Type B pancreatic cell (in vitro differentiated cells): ENCODE measurements around the gene GPBP1L1. TPM values are rescaled to one million over a fixed set of nuclear protein-coding genes. Genes with fewer than 3 reads are reported as not detected.
A peak's percentile ranks its signal among the peaks of the same experiment; 100 is the strongest.
"Not testable (repeated sequence)": the region's sequence is repeated elsewhere in the genome, so short reads cannot be mapped to it uniquely, and the experiment has no call there.

Source experiments
- DNase-seq: peaks from one replicate; pipeline ENCODE4 v3.0.0; 2021; ENCODE audit warnings: mixed read lengths; ENCODE audit not compliant: unreplicated experiment; ENCODE audit errors: extremely low spot score
- H3K27ac Mint-ChIP-seq: 2 replicates; pipeline ENCODE4 v1.8.0; 2021; ENCODE audit warnings: mild to moderate bottlenecking, mixed read lengths
- H3K27me3 Mint-ChIP-seq: 2 replicates; pipeline ENCODE4 v1.8.0; 2021; ENCODE audit warnings: mixed read lengths
- H3K36me3 Mint-ChIP-seq: 2 replicates; pipeline ENCODE4 v1.8.0; 2021; ENCODE audit warnings: mixed read lengths
- H3K4me1 Mint-ChIP-seq: one replicate; pipeline ENCODE4 v1.8.0; 2021; ENCODE audit warnings: mixed read lengths; ENCODE audit not compliant: unreplicated experiment
- H3K4me3 Mint-ChIP-seq: 2 replicates; pipeline ENCODE4 v1.8.0; 2021; ENCODE audit warnings: mild to moderate bottlenecking, mixed read lengths
- H3K9me3 Mint-ChIP-seq: 2 replicates; pipeline ENCODE4 v1.8.0; 2021; ENCODE audit warnings: mixed read lengths
- long read RNA-seq: library from polyadenylated mRNA; unstranded; transcript quantifications from one replicate; pipeline ENCODE4 v2.0.0, GENCODE V29; 2020
- total RNA-seq: library from RNA; stranded (reverse); gene quantifications from 2 replicates; pipeline ENCODE4 v1.2.1, GENCODE V29; 2021; ENCODE audit warnings: low replicate concordance
- TF ChIP-seq, protein P1 (sequence below): fragments of 200-600 bp; sonication (generic); conservative IDR thresholded peaks from 2 replicates; pipeline ENCODE4 v1.5.0; 2021; ENCODE audit warnings: antibody characterized with exemption, mild to moderate bottlenecking

Gene GPBP1L1
- total RNA-seq = 90.0 and 99.9 TPM in 2 replicates
- long read RNA-seq, partial matches to known transcripts = 12 of 30 reads
- long read RNA-seq, other reads (novel, unspliced or antisense) = 10 of 30 reads

GRCh38 chr1:45686288-45687013, at the start of gene GPBP1L1:
Gene GPBP1L1, minus strand, starts transcription at chr1:45686533. Its CDS starts 27,446 bp downstream, at chr1:45659087.
- Mint-ChIP-seq H3K4me1 (peaks cover 17% of the 10 kb centered on the region), H3K36me3 (peaks cover 5% of the 10 kb centered on the region), H3K27me3 (no peaks in the 10 kb centered on the region), H3K4me3 (peak within 1 kb of the TSS; percentile 100), H3K9me3 (no peaks in the 10 kb centered on the region), H3K27ac (peak within 1 kb of the TSS; percentile 100)
- peak; percentile 97 for DNase-seq
- TF ChIP-seq, protein P1, sequence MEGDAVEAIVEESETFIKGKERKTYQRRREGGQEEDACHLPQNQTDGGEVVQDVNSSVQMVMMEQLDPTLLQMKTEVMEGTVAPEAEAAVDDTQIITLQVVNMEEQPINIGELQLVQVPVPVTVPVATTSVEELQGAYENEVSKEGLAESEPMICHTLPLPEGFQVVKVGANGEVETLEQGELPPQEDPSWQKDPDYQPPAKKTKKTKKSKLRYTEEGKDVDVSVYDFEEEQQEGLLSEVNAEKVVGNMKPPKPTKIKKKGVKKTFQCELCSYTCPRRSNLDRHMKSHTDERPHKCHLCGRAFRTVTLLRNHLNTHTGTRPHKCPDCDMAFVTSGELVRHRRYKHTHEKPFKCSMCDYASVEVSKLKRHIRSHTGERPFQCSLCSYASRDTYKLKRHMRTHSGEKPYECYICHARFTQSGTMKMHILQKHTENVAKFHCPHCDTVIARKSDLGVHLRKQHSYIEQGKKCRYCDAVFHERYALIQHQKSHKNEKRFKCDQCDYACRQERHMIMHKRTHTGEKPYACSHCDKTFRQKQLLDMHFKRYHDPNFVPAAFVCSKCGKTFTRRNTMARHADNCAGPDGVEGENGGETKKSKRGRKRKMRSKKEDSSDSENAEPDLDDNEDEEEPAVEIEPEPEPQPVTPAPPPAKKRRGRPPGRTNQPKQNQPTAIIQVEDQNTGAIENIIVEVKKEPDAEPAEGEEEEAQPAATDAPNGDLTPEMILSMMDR = no peak

- Mint-ChIP-seq H3K9me3 (no peaks in the 10 kb centered on the region), H3K27me3 (no peaks in the 10 kb centered on the region), H3K4me1 (peaks cover 5% of the 10 kb centered on the region), H3K27ac (peak overlapping the region; percentile 50), H3K36me3 (no peaks in the 10 kb centered on the region), H3K4me3 (no peak overlapping the region)
- no peak for DNase-seq
- TF ChIP-seq, protein P1 = no peak
Observed at GRCh38 chr1:45730780-45731319, 44.5 kb upstream of the GPBP1L1 start.

GRCh38 chr1:45730075-45730779, 43.9 kb upstream of the GPBP1L1 start:
- peak overlapping the region; percentile 50 for H3K27ac Mint-ChIP-seq
- TF ChIP-seq, protein P1 = no peak
- no peak for DNase-seq

GRCh38 chr1:45726007-45726406, 39.7 kb upstream of the GPBP1L1 start:
- H3K27me3 Mint-ChIP-seq, H3K36me3 Mint-ChIP-seq, H3K9me3 Mint-ChIP-seq, H3K27ac Mint-ChIP-seq, H3K4me1 Mint-ChIP-seq, H3K4me3 Mint-ChIP-seq, DNase-seq: not testable (repeated sequence)

More at GRCh38 chr1:45730075-45730779, 43.9 kb upstream of the GPBP1L1 start:
- no peaks in the 10 kb centered on the region for H3K36me3 Mint-ChIP-seq
- peaks cover 5% of the 10 kb centered on the region for H3K4me1 Mint-ChIP-seq
- no peak overlapping the region for H3K4me3 Mint-ChIP-seq
- no peaks in the 10 kb centered on the region for H3K9me3 Mint-ChIP-seq
- no peaks in the 10 kb centered on the region for H3K27me3 Mint-ChIP-seq

- DNase-seq = no peak
- no peak overlapping the region for H3K27ac Mint-ChIP-seq
Observed at GRCh38 chr1:45723248-45723930, 37.1 kb upstream of the GPBP1L1 start.

More at GRCh38 chr1:45723248-45723930, 37.1 kb upstream of the GPBP1L1 start:
- TF ChIP-seq, protein P1 = no peak
- Mint-ChIP-seq H3K4me1 (no peaks in the 10 kb centered on the region), H3K4me3 (no peak overlapping the region), H3K9me3 (no peaks in the 10 kb centered on the region), H3K27me3 (no peaks in the 10 kb centered on the region), H3K36me3 (peaks cover 5% of the 10 kb centered on the region)
